K562 (cell line): ENCODE results near the gene MDN1. TPM values are rescaled to one million over a fixed set of nuclear protein-coding genes. Genes with fewer than 3 reads are reported as not detected.

ENCODE experiments used
- HDAC3 ChIP-seq: fragments of 450-650 bp; IDR thresholded peaks from 2 replicates; pipeline ENCODE4 v1.6.1; 2018; ENCODE audit warnings: borderline replicate concordance, mild to moderate bottlenecking, moderate library complexity; ENCODE audit not compliant: partially characterized antibody
- MAZ ChIP-seq, 2 experiments: fragments of 450-650 bp in 1 of 2; sonication (generic) in 1 of 2; formaldehyde crosslinking; IDR thresholded peaks in 1 of 2; conservative IDR thresholded peaks in 1 of 2; 2 replicates each; pipeline versions ENCODE4 v1.4.0 to v1.5.0; 2020; ENCODE audit warnings: mild to moderate bottlenecking in 1 of 2, missing genetic modification reagents in 1 of 2
- NFRKB ChIP-seq: fragments of 450-650 bp; IDR thresholded peaks from 2 replicates; pipeline ENCODE4 v1.6.1; 2016; ENCODE audit warnings: low read depth
- PHB2 ChIP-seq: fragments of 450-650 bp; IDR thresholded peaks from 2 replicates; pipeline ENCODE4 v1.6.1; 2017; ENCODE audit warnings: low read depth
- PML ChIP-seq: IDR thresholded peaks from 2 replicates; pipeline ENCODE4 v1.6.1; 2012; ENCODE audit warnings: low read length, inconsistent platforms
- POLR2AphosphoS5 ChIP-seq: IDR thresholded peaks from 2 replicates; pipeline ENCODE4 v1.6.1; 2011; ENCODE audit warnings: mild to moderate bottlenecking, low read depth, low read length, moderate library complexity; ENCODE audit not compliant: control insufficient read depth, insufficient read depth
- PTBP1 ChIP-seq: fragments of 200-400 bp; formaldehyde crosslinking; IDR thresholded peaks from 2 replicates; pipeline ENCODE4 v1.6.1; 2017; ENCODE audit warnings: low read depth, low read length
- RBFOX2 ChIP-seq: fragments of 200-400 bp; formaldehyde crosslinking; IDR thresholded peaks from 2 replicates; pipeline ENCODE4 v1.6.1; 2017; ENCODE audit warnings: low read depth, mild to moderate bottlenecking, low read length, moderate library complexity
- RBM14 ChIP-seq: fragments of 200-400 bp; formaldehyde crosslinking; IDR thresholded peaks from 2 replicates; pipeline ENCODE4 v1.6.1; 2018; ENCODE audit warnings: low read depth, mild to moderate bottlenecking, low read length, moderate library complexity, borderline replicate concordance; ENCODE audit not compliant: insufficient read depth
- SRF ChIP-seq, 2 experiments: fragments of 250-450, 450-650 bp in 1 of 2; sonication (Bioruptor Pico) in 1 of 2; sonication (generic) in 1 of 2; formaldehyde crosslinking; IDR thresholded peaks; 2 replicates each; pipeline versions ENCODE4 v1.5.0 to v1.5.1; 2020 to 2022; ENCODE audit warnings: mild to moderate bottlenecking in 1 of 2, missing genetic modification reagents in 1 of 2
- TAL1 ChIP-seq: fragments of 450-650 bp; IDR thresholded peaks from 2 replicates; pipeline ENCODE4 v1.6.1; 2016; ENCODE audit warnings: mild to moderate bottlenecking
- TBP ChIP-seq: optimal IDR thresholded peaks from 2 replicates; pipeline ENCODE3; 2011; ENCODE audit warnings: low read depth, low read length, improper control_type of control experiment
- TSHZ1 ChIP-seq: fragments of 250-450 bp; sonication (Bioruptor Pico); IDR thresholded peaks from 2 replicates; pipeline ENCODE4 v1.4.0; 2020; ENCODE audit warnings: mild to moderate bottlenecking, moderate library complexity
- ZNF445 ChIP-seq: fragments of 250-450 bp; sonication (Bioruptor Pico); IDR thresholded peaks from 2 replicates; pipeline ENCODE4 v1.4.0; 2020; ENCODE audit warnings: low read depth, mild to moderate bottlenecking, moderate library complexity
- polyA plus RNA-seq, 8 experiments: library from polyadenylated mRNA; depleted of rRNA in 4 of 8; stranded (reverse) in 5 of 8; unstranded in 3 of 8; fragments of >200 nt; fragmentation: Nextera tagmentation in 2 of 8; fragmentation: Illumina TruSeq in 1 of 8; extraction: Ambion mirVana in 2 of 8; extraction: Trizol in 1 of 8; gene quantifications; 2 replicates each; pipeline versions ENCODE4 v1.2.1 to v1.2.3, GENCODE V29; 2011 to 2014; ENCODE audit warnings: inconsistent platforms in 1 of 8, missing spikeins in 1 of 8
- total RNA-seq, 7 experiments: library from RNA; depleted of rRNA in 6 of 7; stranded (reverse); fragments of >200 nt in 6 of 7; fragmentation: Illumina TruSeq in 2 of 7; extraction: Trizol in 2 of 7; gene quantifications; 2 replicates each; pipeline versions ENCODE4 v1.2.1 to v1.2.3, GENCODE V29; 2011 to 2021; ENCODE audit warnings: low replicate concordance in 1 of 7
- TF ChIP-seq, protein P1 (sequence below): fragments of 200-800 bp; sonication (Bioruptor generic); IDR thresholded peaks from 2 replicates; pipeline ENCODE4 v1.6.1; 2017; ENCODE audit warnings: missing genetic modification characterization, missing compliant biosample characterization
- TF ChIP-seq, protein P2 (sequence below), 2 experiments: fragments of 450-650 bp; conservative IDR thresholded peaks; 2 replicates each; pipeline ENCODE4 v1.6.1; 2017; ENCODE audit warnings: mild to moderate bottlenecking in 2 of 2, moderate library complexity in 2 of 2
- TF ChIP-seq, protein P3 (sequence below), 2 experiments: IDR thresholded peaks; 2 replicates each; pipeline ENCODE4 v1.6.1; 2011; ENCODE audit warnings: borderline replicate concordance in 1 of 2, control low read depth in 1 of 2, low read depth in 1 of 2, low read length in 1 of 2, mild to moderate bottlenecking in 1 of 2, mixed read lengths in 1 of 2, moderate library complexity in 1 of 2; ENCODE audit not compliant: insufficient read depth in 1 of 2, insufficient read length in 1 of 2, poor library complexity in 1 of 2, severe bottlenecking in 1 of 2; ENCODE audit errors: extremely low read depth in 1 of 2

MDN1 gene
- total and polyA plus RNA-seq, 9 of the 15 experiments (the other 6 are each of a cell fraction or from before 2014, with no cell fraction given), result 25.6 to 93.6 (median 43.0) TPM

DNA sequence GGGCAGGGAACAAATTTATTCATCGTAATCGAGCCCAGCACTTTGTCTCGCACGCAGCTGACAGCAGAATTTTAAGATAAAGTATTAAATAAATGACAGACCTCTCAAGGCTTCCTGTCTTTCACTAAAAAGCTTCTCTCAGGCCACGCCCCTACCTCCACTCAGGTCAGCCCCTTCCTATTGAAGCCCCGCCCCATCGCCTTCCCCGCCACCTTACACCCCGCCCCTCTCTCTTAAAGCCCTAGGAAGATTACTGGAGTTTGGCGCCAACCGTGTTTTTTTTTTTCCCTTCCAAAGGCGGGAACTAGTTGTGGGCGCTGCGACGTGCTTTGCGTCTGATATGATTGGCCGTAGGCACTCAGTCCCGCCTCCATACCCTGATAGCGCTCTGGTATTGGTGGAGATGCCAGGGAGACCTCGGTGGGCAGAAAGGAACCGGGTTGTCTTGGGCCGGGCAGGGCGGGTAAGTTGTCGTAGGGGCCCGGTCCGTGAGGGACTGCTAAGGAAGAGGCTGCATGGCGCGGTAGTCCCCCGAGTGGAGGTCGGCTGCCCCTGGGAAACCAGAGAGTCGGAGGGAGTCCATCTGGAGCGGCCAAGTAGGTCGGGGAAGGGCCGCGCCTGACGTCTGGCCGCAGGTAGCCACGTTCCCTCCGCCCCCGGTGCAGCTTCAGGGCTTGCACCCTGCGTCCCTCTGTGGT, 10.0 kb upstream of the MDN1 start, which contains the start of gene CASP8AP2 (continued):
- TF ChIP-seq MAZ (CRISPR knock-in tag; conservative IDR thresholded peaks at IDR 0.05 in 1 of 2, IDR thresholded peaks at IDR 0.05 in 1 of 2) (peak in 1 of 2 experiments; percentile 46; a peak in 3 of 4 replicates), TAL1 (0 out of 2 replicates have a peak, but pooled peaks have one; percentile 10), RBFOX2 (peak; percentile 90), RBM14 (no peak), TBP (peak; percentile 70), PML (peak; percentile 59), POLR2AphosphoS5 (peak; percentile 65), PTBP1 (no peak), NFRKB (0 out of 2 replicates have a peak, but pooled peaks have one; percentile 13), HDAC3 (no peak), TSHZ1 (CRISPR knock-in tag) (no peak), ZNF445 (CRISPR knock-in tag) (no peak), SRF (CRISPR knock-in tag; IDR thresholded peaks at IDR 0.05) (no peak), PHB2 (no peak)
- TF ChIP-seq, protein P1, sequence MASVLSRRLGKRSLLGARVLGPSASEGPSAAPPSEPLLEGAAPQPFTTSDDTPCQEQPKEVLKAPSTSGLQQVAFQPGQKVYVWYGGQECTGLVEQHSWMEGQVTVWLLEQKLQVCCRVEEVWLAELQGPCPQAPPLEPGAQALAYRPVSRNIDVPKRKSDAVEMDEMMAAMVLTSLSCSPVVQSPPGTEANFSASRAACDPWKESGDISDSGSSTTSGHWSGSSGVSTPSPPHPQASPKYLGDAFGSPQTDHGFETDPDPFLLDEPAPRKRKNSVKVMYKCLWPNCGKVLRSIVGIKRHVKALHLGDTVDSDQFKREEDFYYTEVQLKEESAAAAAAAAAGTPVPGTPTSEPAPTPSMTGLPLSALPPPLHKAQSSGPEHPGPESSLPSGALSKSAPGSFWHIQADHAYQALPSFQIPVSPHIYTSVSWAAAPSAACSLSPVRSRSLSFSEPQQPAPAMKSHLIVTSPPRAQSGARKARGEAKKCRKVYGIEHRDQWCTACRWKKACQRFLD (CRISPR knock-in tag), result no peak
- TF ChIP-seq, protein P2, sequence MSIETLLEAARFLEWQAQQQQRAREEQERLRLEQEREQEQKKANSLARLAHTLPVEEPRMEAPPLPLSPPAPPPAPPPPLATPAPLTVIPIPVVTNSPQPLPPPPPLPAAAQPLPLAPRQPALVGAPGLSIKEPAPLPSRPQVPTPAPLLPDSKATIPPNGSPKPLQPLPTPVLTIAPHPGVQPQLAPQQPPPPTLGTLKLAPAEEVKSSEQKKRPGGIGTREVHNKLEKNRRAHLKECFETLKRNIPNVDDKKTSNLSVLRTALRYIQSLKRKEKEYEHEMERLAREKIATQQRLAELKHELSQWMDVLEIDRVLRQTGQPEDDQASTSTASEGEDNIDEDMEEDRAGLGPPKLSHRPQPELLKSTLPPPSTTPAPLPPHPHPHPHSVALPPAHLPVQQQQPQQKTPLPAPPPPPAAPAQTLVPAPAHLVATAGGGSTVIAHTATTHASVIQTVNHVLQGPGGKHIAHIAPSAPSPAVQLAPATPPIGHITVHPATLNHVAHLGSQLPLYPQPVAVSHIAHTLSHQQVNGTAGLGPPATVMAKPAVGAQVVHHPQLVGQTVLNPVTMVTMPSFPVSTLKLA (conservative IDR thresholded peaks at IDR 0.05), result peak in 1 of 2 experiments; percentile 69; a peak in 2 of 4 replicates
- TF ChIP-seq, protein P3, sequence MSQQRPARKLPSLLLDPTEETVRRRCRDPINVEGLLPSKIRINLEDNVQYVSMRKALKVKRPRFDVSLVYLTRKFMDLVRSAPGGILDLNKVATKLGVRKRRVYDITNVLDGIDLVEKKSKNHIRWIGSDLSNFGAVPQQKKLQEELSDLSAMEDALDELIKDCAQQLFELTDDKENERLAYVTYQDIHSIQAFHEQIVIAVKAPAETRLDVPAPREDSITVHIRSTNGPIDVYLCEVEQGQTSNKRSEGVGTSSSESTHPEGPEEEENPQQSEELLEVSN (IDR thresholded peaks at IDR 0.05; ENCODE audit: borderline replicate concordance in 1 of 2, extremely low read depth in 1 of 2, insufficient read depth in 1 of 2, insufficient read length in 1 of 2, low read depth in 1 of 2, low read length in 1 of 2, poor library complexity in 1 of 2, severe bottlenecking in 1 of 2), result peak; percentile 27 to 83
